LNCAP (cell line): Measurements from ENCODE around the gene HSPBP1.

Experiments
- TF ChIP-seq, protein P1 (sequence below): fragments of 450-650 bp; IDR thresholded peaks from 2 replicates; pipeline ENCODE4 v1.5.1; 2017; ENCODE audit warnings: mild to moderate bottlenecking

Gene HSPBP1, protein sequence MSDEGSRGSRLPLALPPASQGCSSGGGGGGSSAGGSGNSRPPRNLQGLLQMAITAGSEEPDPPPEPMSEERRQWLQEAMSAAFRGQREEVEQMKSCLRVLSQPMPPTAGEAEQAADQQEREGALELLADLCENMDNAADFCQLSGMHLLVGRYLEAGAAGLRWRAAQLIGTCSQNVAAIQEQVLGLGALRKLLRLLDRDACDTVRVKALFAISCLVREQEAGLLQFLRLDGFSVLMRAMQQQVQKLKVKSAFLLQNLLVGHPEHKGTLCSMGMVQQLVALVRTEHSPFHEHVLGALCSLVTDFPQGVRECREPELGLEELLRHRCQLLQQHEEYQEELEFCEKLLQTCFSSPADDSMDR

DNA sequence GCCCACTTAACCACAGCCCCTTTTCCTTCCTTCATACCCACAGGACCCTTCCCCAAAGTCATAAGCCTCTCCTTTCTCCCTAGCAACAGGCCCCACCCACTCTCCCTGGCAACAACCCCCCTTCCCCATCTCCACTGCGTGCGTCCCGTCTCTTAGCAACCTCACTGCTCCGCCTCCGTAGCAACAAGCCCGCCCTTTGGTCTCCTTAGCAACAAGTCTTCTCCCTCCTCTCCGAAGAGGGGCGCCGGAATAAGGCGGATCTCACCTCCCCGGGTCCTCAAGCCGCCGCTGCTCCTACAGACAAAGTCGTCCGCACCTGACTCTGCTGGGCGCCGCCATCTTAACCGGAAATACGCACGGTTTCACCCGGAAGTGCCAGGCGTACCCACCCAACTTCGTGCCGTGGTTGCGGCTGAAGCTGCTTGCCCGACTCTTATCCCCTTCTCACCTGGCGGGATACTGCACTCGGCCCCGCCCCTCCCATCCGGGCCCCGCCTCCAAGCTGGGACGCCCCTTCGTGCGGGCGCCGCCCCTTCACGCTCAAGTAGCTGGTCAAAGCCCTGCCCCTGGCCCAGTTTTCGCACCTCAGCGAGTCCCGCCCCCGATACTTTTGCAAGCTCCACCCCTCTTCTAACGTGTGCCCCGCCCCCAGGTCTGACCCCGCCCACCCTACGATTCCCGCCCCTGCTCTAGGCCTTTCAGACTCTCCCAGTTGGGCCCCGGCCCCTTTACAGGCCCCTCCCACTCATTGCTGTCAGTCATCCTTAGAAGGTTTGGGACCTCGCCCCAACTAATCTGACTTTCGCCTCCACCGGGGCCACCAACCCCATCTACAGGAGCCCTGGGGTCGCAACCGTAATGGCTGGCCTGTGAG lies at the start of gene HSPBP1:
HSPBP1 (minus strand) TSS at position 341 of the 874 bp plus-strand sequence. CDS start 502 bp downstream, outside the sequence.
- TF ChIP-seq, protein P1, sequence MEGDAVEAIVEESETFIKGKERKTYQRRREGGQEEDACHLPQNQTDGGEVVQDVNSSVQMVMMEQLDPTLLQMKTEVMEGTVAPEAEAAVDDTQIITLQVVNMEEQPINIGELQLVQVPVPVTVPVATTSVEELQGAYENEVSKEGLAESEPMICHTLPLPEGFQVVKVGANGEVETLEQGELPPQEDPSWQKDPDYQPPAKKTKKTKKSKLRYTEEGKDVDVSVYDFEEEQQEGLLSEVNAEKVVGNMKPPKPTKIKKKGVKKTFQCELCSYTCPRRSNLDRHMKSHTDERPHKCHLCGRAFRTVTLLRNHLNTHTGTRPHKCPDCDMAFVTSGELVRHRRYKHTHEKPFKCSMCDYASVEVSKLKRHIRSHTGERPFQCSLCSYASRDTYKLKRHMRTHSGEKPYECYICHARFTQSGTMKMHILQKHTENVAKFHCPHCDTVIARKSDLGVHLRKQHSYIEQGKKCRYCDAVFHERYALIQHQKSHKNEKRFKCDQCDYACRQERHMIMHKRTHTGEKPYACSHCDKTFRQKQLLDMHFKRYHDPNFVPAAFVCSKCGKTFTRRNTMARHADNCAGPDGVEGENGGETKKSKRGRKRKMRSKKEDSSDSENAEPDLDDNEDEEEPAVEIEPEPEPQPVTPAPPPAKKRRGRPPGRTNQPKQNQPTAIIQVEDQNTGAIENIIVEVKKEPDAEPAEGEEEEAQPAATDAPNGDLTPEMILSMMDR, result no peak

DNA sequence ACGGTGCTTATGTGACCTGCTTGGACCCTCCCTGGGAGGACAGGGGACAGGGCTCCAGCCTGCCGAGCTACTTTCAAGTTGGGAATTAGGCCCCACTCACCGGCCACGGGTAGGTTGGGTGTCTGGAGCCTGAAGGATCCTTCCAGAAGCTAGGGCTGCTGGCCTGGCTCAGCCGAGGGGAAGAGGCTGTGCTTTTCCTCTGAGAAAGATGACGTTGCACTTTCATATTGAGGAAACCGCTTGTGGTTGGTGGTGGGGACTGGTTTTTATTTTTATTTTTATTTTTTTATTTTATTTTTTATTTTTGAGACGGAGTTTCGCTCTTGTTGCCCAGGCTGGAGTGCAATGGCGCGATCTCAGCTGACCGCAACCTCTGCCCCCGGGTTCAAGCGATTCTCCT lies 45.3 kb upstream of the HSPBP1 start, which contains the start of gene TMEM150B:
TMEM150B (minus strand) TSS at position 170 of the 400 bp plus-strand sequence. CDS start 4,305 bp downstream, outside the sequence.
- TF ChIP-seq, protein P1, result no peak

DNA sequence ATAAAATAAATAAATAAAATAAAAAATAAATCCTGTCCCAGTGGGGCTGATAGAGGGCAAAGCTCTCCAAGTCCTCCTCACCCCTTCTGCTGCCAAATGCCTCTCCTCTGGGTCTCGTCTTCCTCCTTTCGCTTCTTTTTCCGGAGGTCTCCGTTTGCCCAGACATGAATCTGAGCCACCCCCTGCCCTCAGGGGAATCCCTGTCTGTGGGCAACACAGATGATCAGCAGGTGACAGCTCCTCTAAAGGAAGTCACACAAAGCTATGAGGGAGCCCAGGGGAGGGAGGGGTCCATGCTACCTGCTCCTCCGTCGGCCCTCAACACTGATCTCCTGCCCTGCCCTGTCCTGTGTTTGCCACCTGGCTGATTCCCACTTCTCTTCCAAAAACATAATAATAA lies 44.8 kb upstream of the HSPBP1 start:
- TF ChIP-seq, protein P1, result no peak

DNA sequence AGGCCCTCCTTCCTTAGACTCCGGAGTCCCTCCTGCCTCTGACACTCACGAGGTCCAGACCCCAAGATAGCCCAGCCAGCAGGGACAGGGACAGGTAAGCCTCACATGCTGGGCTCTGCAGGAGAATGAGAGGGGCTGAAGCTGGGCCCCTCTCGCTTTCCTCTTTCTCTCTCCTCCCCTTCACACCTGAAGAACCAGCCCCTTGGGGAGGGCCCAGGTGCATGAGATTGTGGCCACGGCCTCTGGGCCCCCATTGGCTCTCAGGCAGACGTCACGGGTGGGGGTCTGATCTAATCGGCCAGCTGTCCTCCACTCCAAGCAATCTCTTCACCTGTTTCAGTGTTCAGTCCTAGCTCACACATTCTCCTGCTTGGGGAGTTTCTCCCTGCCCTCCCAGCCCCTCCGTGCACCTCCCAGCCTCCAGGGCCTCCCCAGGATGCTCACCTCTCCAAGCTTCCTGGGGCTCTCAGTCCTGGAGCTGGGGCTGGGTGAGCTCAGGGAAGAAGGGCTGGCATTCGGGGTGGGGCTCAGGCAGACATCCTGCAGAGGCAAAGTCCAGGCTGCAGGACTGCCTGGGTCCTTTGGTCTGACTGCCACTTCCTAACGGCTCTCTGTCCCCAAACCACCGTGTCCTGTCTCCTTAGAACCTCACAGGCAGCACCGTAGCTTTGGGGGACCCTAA lies 42.4 kb upstream of the HSPBP1 start:
- TF ChIP-seq, protein P1, result no peak

DNA sequence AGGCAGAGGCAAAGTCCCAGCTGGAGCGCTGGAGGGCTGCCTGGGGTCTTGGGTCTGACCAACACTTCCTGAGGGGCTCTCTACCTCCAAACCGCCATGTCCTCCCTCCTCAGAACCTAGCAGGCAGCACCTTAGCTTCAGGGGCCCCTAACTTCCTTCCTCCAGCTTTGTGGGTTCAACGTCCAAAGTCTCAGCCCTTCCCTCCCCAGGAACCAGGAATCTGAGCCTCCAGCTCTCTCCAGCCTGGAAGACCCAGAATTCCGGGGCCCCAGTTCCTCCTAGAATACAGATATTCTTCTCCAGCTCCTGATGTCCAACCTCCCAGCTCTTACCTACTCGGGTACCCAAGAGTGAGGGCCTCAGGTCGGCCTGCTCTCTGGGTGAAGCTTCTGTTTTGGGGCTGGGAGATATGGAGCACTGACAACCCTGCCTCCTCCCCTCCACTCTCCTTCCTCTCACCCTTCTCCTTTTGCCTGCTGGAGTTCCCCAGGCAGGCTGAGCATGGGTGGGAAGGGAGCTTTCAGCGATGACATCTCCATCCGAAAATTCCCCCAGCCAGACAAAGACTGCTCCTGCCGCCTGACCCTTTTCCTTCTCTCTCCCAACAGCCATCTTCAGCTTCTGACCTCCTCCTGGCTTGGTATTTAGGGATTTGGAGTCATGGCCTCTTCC lies 41.7 kb upstream of the HSPBP1 start:
- TF ChIP-seq, protein P1, result no peak

DNA sequence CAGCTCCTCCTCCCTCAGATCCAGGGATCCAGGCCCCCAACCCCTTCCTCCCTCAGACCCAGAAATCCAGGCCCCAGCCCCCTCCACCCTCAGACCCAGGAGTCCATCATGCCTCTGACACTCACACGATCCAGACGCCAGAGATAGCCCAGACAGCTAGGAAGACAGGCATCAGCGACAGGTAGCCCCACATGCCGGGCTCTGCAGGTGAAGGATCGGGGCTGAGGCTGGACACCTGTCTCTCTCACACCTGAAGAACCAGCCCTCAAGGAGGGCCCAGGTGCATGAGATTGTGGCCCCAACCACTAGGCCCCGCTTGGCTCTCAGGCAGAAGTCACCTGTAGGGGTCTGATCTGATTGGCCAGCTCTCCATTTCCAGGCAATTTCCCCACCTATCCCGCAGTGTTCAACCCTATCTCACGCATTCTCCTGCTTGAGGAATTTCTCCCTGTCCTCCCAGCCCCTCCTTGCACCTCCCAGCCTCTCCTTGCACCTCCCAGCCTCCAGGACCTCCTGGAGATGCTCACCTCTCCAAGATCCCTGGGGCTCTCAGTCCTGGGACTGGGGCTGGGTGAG lies 41.0 kb upstream of the HSPBP1 start:
- TF ChIP-seq, protein P1, result no peak
